ENCODE data around the gene IL1F10.

IL1F10 gene

GRCh38 chr2:113067681-113068080 is at the start of gene IL1F10:
TSS of gene IL1F10 (plus strand) at chr2:113067970. CDS start at chr2:113072739, 4,769 bp downstream.
- DNase-seq, result no peak

- no peak for DNase-seq
These were observed 49.3 kb upstream of the IL1F10 start for GRCh38 chr2:113018509-113018908.

GRCh38 chr2:113021312-113021711 is 46.5 kb upstream of the IL1F10 start:
- no peak for DNase-seq

GRCh38 chr2:113024764-113025163 is 43.0 kb upstream of the IL1F10 start:
- DNase-seq, result no peak

GRCh38 chr2:113025737-113026136 is 42.0 kb upstream of the IL1F10 start:
- DNase-seq, result no peak

GRCh38 chr2:113027691-113028090 is 40.1 kb upstream of the IL1F10 start:
- no peak for DNase-seq

- DNase-seq, result no peak
These were observed 39.7 kb upstream of the IL1F10 start for GRCh38 chr2:113028112-113028511.

- no peak for DNase-seq
These were observed 35.0 kb upstream of the IL1F10 start for GRCh38 chr2:113032737-113033136.

- DNase-seq, result no peak
These were observed 33.8 kb upstream of the IL1F10 start for GRCh38 chr2:113034016-113034415.

GRCh38 chr2:113036763-113037162 is 31.0 kb upstream of the IL1F10 start:
- no peak for DNase-seq

GRCh38 chr2:113038291-113038690 is 29.5 kb upstream of the IL1F10 start:
- DNase-seq, result no peak

GRCh38 chr2:113039158-113039557 is 28.6 kb upstream of the IL1F10 start:
- no peak for DNase-seq

GRCh38 chr2:113039719-113040118 is 28.1 kb upstream of the IL1F10 start:
- no peak for DNase-seq

GRCh38 chr2:113041871-113042270 is 25.9 kb upstream of the IL1F10 start:
- DNase-seq, result no peak

GRCh38 chr2:113046465-113046864 is 21.3 kb upstream of the IL1F10 start:
- DNase-seq, result no peak

GRCh38 chr2:113050921-113051895 is 16.6 kb upstream of the IL1F10 start:
- no peak for DNase-seq

- no peak for DNase-seq
These were observed 15.3 kb upstream of the IL1F10 start, which contains the start of gene IL36B for GRCh38 chr2:113052396-113052917. TSS of gene IL36B (minus strand) at chr2:113052867.

- DNase-seq, result no peak
These were observed 14.1 kb upstream of the IL1F10 start for GRCh38 chr2:113053666-113054065.

- no peak for DNase-seq
These were observed 13.7 kb upstream of the IL1F10 start for GRCh38 chr2:113054066-113054465.

GRCh38 chr2:113056521-113056920 is 11.2 kb upstream of the IL1F10 start:
- no peak for DNase-seq

GRCh38 chr2:113057117-113057516 is 10.7 kb upstream of the IL1F10 start:
- no peak for DNase-seq

- no peak for DNase-seq
These were observed 9.3 kb upstream of the IL1F10 start for GRCh38 chr2:113058411-113058994.

GRCh38 chr2:113058998-113059960 is 8.5 kb upstream of the IL1F10 start, which contains the start of gene IL36RN:
TSS of gene IL36RN (plus strand) at chr2:113059198. CDS start at chr2:113059439, 241 bp downstream.
- no peak for DNase-seq
